Activated naive CD8-positive, alpha-beta T cell treated with anti-CD3 and anti-CD28 coated beads, Interleukin-2, amount 10 ng/mL, durations not matched to agents 7 days and 5 days (primary cell): ENCODE data around the gene LEMD1. TPM values are rescaled to one million over a fixed set of nuclear protein-coding genes. Genes with fewer than 3 reads are reported as not detected.
"Not testable (repeated sequence)": the region's sequence is repeated elsewhere in the genome, so short reads cannot be mapped to it uniquely, and the experiment has no call there.

ENCODE experiments used
- ATAC-seq: fragments of 150-1000 bp; cut with Tn5 transposase; one replicate; pipeline ENCODE4 v1.10.0; 2021; ENCODE audit warnings: low read depth, moderate library complexity
- POLR2A ChIA-PET: fragments of 350-600 bp; sonication (Branson Sonifier 250); formaldehyde crosslinking; loops from one replicate; lab custom pipeline; 2021; ENCODE audit warnings: antibody characterized with exemption; lab: Charles Lee
- DNase-seq: peaks from one replicate; pipeline ENCODE4 v3.0.0; 2021
- H3K27ac Mint-ChIP-seq: one replicate; pipeline ENCODE4 v1.8.0; 2022; ENCODE audit warnings: mild to moderate bottlenecking, mixed read lengths
- H3K27me3 Mint-ChIP-seq: one replicate; pipeline ENCODE4 v1.8.0; 2022; ENCODE audit warnings: mild to moderate bottlenecking, moderate library complexity, mixed read lengths
- H3K36me3 Mint-ChIP-seq: one replicate; pipeline ENCODE4 v1.8.0; 2021; ENCODE audit warnings: mild to moderate bottlenecking, mixed read lengths
- H3K4me1 Mint-ChIP-seq: one replicate; pipeline ENCODE4 v1.8.0; 2021; ENCODE audit warnings: mixed read lengths
- H3K4me3 Mint-ChIP-seq: one replicate; pipeline ENCODE4 v1.8.0; 2022; ENCODE audit warnings: mild to moderate bottlenecking, moderate library complexity, mixed read lengths
- H3K9me3 Mint-ChIP-seq: one replicate; pipeline ENCODE4 v1.8.0; 2021; ENCODE audit warnings: mixed read lengths
- total RNA-seq, 2 experiments: library from RNA; stranded (reverse); gene quantifications; one replicate each; pipeline ENCODE4 v1.2.3, GENCODE V29; 2021

LEMD1 gene
- total RNA-seq, 2 experiments from 2014 or later, result 0.97 to 1.1 TPM

- ATAC-seq, result no peak
- no peaks in the 10 kb centered on the region for H3K36me3 Mint-ChIP-seq
- H3K4me3 Mint-ChIP-seq, result no peak overlapping the region
- H3K4me1 Mint-ChIP-seq, result peaks cover 22% of the 10 kb centered on the region
- DNase-seq, result no peak
- POLR2A ChIA-PET, result no interaction called here
- H3K27ac Mint-ChIP-seq, result peak overlapping the region; percentile 87
- H3K27me3 Mint-ChIP-seq, result peaks cover 4% of the 10 kb centered on the region
- no peaks in the 10 kb centered on the region for H3K9me3 Mint-ChIP-seq
Observed at GRCh38 chr1:205442051-205442725, 20.3 kb upstream of the LEMD1 start.

GRCh38 chr1:205441716-205442050 is 19.8 kb upstream of the LEMD1 start:
- POLR2A ChIA-PET, result interaction anchor here (0.7 to 1.4 kb wide), 3 partner anchors 12 to 17 kb away, joined by 3 to 4 read pairs (median 3); no protein-coding TSS in a partner anchor
- Mint-ChIP-seq H3K4me1 (peaks cover 23% of the 10 kb centered on the region), H3K27ac (peak overlapping the region; percentile 87), H3K4me3 (peak overlapping the region; percentile 77), H3K9me3 (no peaks in the 10 kb centered on the region), H3K36me3 (no peaks in the 10 kb centered on the region), H3K27me3 (peaks cover 4% of the 10 kb centered on the region)
- ATAC-seq (no peak), DNase-seq (no peak)

GRCh38 chr1:205441318-205441633 is 19.4 kb upstream of the LEMD1 start:
- no peaks in the 10 kb centered on the region for H3K9me3 Mint-ChIP-seq
- H3K27ac Mint-ChIP-seq, result peak overlapping the region; percentile 87
- H3K27me3 Mint-ChIP-seq, result peaks cover 4% of the 10 kb centered on the region
- POLR2A ChIA-PET, result interaction anchor here (0.7 to 1.4 kb wide), 5 partner anchors 12 to 157 kb away, joined by 3 to 7 read pairs (median 3); no protein-coding TSS in a partner anchor
- no peaks in the 10 kb centered on the region for H3K36me3 Mint-ChIP-seq
- no peak for DNase-seq
- H3K4me1 Mint-ChIP-seq, result peaks cover 23% of the 10 kb centered on the region
- H3K4me3 Mint-ChIP-seq, result peak overlapping the region; percentile 77
- no peak for ATAC-seq

GRCh38 chr1:205440476-205441317 is 18.8 kb upstream of the LEMD1 start:
- peak overlapping the region; percentile 77 for H3K4me3 Mint-ChIP-seq
- peak; percentile 98 for ATAC-seq
- peak overlapping the region; percentile 87 for H3K27ac Mint-ChIP-seq
- peaks cover 23% of the 10 kb centered on the region for H3K4me1 Mint-ChIP-seq
- POLR2A ChIA-PET, result interaction anchor here (0.6 to 1.4 kb wide), 6 partner anchors 13 to 156 kb away, joined by 3 to 7 read pairs (median 3); no protein-coding TSS in a partner anchor
- H3K9me3 Mint-ChIP-seq, result no peaks in the 10 kb centered on the region
- peaks cover 4% of the 10 kb centered on the region for H3K27me3 Mint-ChIP-seq
- DNase-seq, result peak; percentile 69
- H3K36me3 Mint-ChIP-seq, result no peaks in the 10 kb centered on the region

GRCh38 chr1:205440121-205440475 is 18.2 kb upstream of the LEMD1 start:
- Mint-ChIP-seq H3K4me1 (peaks cover 23% of the 10 kb centered on the region), H3K4me3 (peak overlapping the region; percentile 77), H3K27ac (peak overlapping the region; percentile 87), H3K9me3 (no peaks in the 10 kb centered on the region), H3K27me3 (peaks cover 4% of the 10 kb centered on the region), H3K36me3 (no peaks in the 10 kb centered on the region)
- DNase-seq, result no peak
- no peak for ATAC-seq
- POLR2A ChIA-PET, result interaction anchor here (0.6 to 1.4 kb wide), 3 partner anchors 35 to 155 kb away, joined by 3 to 7 read pairs (median 3); no protein-coding TSS in a partner anchor

GRCh38 chr1:205438213-205439158 is 16.6 kb upstream of the LEMD1 start:
- POLR2A ChIA-PET, result no interaction called here
- no peaks in the 10 kb centered on the region for H3K36me3 Mint-ChIP-seq
- H3K9me3 Mint-ChIP-seq, result no peaks in the 10 kb centered on the region
- no peak overlapping the region for H3K4me3 Mint-ChIP-seq
- H3K4me1 Mint-ChIP-seq, result peaks cover 23% of the 10 kb centered on the region
- peaks cover 9% of the 10 kb centered on the region for H3K27me3 Mint-ChIP-seq
- ATAC-seq (no peak), DNase-seq (no peak)
- no peak overlapping the region for H3K27ac Mint-ChIP-seq

GRCh38 chr1:205437570-205437969 is 15.7 kb upstream of the LEMD1 start:
- POLR2A ChIA-PET, result no interaction called here
- Mint-ChIP-seq H3K27ac (no peak overlapping the region), H3K27me3 (peaks cover 7% of the 10 kb centered on the region), H3K9me3 (no peaks in the 10 kb centered on the region), H3K36me3 (no peaks in the 10 kb centered on the region), H3K4me1 (peaks cover 23% of the 10 kb centered on the region), H3K4me3 (no peak overlapping the region)
- ATAC-seq (no peak), DNase-seq (no peak)

- H3K4me1 Mint-ChIP-seq, result peaks cover 23% of the 10 kb centered on the region
- ATAC-seq (no peak), DNase-seq (no peak)
- POLR2A ChIA-PET, result no interaction called here
- no peaks in the 10 kb centered on the region for H3K36me3 Mint-ChIP-seq
- no peak overlapping the region for H3K27ac Mint-ChIP-seq
- H3K4me3 Mint-ChIP-seq, result no peak overlapping the region
- H3K9me3 Mint-ChIP-seq, result no peaks in the 10 kb centered on the region
- peaks cover 7% of the 10 kb centered on the region for H3K27me3 Mint-ChIP-seq
Observed at GRCh38 chr1:205436776-205437410, 15.0 kb upstream of the LEMD1 start.

GRCh38 chr1:205435578-205436573 is 14.0 kb upstream of the LEMD1 start:
- peaks cover 19% of the 10 kb centered on the region for H3K4me1 Mint-ChIP-seq
- no peaks in the 10 kb centered on the region for H3K36me3 Mint-ChIP-seq
- POLR2A ChIA-PET, result no interaction called here
- H3K27me3 Mint-ChIP-seq, result peaks cover 7% of the 10 kb centered on the region
- DNase-seq, result no peak
- H3K27ac Mint-ChIP-seq, result no peak overlapping the region
- ATAC-seq, result no peak
- no peaks in the 10 kb centered on the region for H3K9me3 Mint-ChIP-seq
- no peak overlapping the region for H3K4me3 Mint-ChIP-seq

- no peak overlapping the region for H3K27ac Mint-ChIP-seq
- H3K4me3 Mint-ChIP-seq, result no peak overlapping the region
Observed at GRCh38 chr1:205434738-205435137, 12.9 kb upstream of the LEMD1 start.

GRCh38 chr1:205432692-205433091 is 10.8 kb upstream of the LEMD1 start:
- H3K27ac Mint-ChIP-seq, POLR2A ChIA-PET, H3K9me3 Mint-ChIP-seq, H3K36me3 Mint-ChIP-seq, DNase-seq, H3K27me3 Mint-ChIP-seq, ATAC-seq, H3K4me3 Mint-ChIP-seq: not testable (repeated sequence)
- H3K4me1 Mint-ChIP-seq, result peaks cover 10% of the 10 kb centered on the region

More at GRCh38 chr1:205434738-205435137, 12.9 kb upstream of the LEMD1 start:
- Mint-ChIP-seq H3K9me3 (no peaks in the 10 kb centered on the region), H3K36me3 (no peaks in the 10 kb centered on the region), H3K27me3 (peaks cover 7% of the 10 kb centered on the region), H3K4me1 (peaks cover 14% of the 10 kb centered on the region)
- no peak for DNase-seq
- ATAC-seq, result no peak
- POLR2A ChIA-PET, result no interaction called here

- POLR2A ChIA-PET, result no interaction called here
- ATAC-seq (no peak), DNase-seq (no peak)
- Mint-ChIP-seq H3K4me1 (peaks cover 8% of the 10 kb centered on the region), H3K4me3 (no peak overlapping the region), H3K27ac (no peak overlapping the region), H3K36me3 (no peaks in the 10 kb centered on the region), H3K9me3 (no peaks in the 10 kb centered on the region), H3K27me3 (peaks cover 9% of the 10 kb centered on the region)
Observed at GRCh38 chr1:205432116-205432515, 10.3 kb upstream of the LEMD1 start.
